SW480 (cell line): ENCODE results near the gene ARL16.

Experiments used
- DNase-seq: peaks from one replicate; pipeline ENCODE4 v3.0.0-alpha.2; 2016; ENCODE audit warnings: low spot score

Gene ARL16

DNA sequence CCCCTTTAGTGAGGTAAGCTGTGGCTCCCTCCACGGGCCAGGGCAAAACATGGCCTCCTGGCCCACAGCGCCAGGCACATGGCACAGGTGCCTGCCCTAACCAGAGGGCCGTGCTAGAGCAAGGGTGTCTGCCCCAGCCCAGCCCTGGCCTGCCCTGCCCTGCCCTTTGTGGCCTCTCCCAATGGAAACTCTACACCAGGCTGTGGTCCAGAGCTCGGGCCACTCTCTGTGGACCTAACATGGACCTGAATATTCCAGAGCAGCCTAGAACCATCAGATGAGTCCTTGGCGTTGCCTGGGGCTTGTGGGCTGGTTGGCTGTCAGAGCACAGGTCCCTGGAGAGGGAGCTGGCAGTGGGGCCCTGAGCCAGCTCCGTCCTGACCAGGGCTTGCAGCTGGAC, 11.6 kb upstream of the ARL16 start:
- no peak for DNase-seq

DNA sequence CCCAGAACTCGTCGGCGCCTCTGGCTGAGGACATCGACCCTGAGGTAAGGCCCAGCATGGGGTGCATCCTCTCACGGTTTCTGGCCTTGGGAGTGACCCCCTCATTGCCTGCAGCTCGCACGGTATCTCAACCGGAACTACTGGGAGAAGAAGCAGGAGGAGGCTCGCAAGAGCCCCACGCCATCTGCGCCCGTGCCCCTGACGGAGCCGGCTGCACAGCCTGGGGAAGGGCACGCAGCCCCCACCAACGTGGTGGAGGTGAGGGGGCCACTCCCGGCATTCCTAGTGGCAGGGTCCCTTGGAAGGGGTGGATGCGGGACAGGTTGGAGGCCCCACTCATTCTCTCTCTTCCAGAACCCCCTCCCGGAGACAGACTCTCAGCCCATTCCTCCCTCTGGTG, 11.2 kb upstream of the ARL16 start:
- DNase-seq: no peak

DNA sequence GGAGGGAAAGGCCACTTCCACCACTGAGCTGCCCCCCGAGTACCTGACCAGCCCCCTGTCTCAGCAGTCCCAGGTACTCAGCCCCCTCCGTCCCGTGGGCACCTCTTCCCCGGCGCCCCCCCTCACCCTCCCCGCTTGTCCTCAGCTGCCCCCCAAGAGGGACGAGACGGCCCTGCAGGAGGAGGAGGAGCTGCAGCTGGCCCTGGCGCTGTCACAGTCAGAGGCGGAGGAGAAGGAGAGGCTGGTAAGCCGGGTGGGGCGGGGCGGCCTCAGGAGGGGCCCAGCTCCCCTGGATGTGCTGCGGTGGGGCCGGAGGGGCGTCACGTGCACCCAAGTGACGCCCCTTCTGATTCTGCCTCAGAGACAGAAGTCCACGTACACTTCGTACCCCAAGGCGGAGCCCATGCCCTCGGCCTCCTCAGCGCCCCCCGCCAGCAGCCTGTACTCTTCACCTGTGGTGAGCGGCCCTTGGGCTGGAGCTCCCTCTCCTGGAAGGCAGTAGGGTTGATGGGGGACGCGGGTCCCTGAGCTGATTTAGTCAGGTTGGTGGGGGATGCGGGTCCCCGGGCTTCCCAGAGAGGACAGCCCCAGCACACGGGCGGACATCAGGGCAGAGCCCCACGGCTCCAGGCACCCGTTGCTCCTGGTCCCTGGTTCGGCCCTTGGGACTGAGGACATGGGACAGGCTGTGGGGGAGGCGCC, 10.1 kb upstream of the ARL16 start:
- no peak for DNase-seq

DNA sequence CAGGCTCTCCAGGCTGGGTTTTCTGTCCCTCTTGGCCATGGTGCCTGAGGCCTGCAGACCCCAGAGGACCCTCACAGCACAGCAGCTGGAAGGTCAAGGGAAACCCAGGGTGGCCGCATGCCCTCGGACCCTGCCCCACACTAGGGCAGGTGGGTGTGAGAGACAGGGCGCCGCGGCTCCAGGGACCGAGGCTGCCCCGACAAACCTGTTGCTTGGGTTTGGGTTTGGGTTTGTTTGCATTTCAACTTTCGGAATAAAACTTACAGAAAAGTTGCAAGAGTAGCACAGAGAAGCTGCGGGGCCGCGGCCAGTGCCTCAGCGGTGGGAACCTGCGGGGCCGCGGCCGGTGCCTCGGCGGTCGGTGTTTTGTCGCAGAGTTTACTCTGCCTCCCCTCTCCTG, 8.0 kb upstream of the ARL16 start:
- DNase-seq: no peak

DNA sequence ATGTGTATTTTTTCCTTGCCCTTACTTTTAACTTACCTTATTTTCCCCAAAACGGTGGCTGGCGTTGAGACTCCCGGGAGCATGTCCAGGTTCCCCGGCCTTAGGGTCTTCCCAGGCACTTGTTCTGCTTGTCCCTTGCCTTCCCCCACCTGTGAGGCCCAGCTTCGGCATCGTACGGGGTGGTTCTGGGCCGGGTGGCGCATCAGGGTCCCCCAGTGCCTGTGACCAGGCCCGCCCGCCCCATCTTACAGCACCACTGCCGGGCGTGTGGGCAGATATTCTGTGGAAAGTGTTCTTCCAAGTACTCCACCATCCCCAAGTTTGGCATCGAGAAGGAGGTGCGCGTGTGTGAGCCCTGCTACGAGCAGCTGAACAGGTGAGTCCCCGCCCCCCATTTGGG, 7.6 kb upstream of the ARL16 start:
- DNase-seq: no peak

DNA sequence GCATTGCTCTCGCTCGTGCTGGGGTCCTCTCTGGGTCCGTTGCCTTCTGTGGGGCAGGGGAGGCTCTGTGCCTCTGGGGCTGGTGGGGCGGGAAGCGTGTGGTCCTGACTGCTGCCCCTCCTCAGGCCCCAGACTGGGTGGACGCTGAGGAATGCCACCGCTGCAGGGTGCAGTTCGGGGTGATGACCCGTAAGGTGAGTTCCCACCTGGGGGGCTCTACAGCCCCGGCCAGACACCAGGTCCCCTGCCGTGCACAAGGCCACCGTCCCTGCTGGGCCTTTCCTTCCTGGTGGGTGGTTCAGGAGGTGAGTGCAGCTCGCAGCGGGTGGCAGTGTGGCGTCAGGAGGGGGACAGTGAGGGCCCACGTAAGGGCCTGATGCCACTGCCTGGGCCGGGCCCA, 7.0 kb upstream of the ARL16 start:
- no peak for DNase-seq

DNA sequence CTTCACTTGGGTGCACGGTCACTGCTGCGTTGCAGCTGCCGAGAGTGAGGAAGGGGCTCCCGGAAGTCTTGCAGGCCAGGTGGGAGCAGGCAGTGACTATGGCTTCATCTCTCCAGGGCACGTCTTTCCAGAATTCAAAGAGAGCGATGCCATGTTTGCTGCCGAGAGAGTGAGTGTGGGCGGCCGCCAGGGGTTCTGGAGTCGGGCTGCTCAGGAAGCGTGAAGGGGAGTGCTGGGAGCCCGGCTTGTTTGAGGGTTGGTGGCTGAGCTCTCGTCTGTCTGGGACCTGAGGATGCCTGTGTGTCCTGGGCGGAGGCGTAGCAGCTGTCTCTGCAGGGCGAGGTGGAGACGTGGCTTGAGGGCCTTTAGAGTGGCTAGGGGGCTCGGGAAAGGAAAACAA, 6.5 kb upstream of the ARL16 start:
- DNase-seq: no peak

DNA sequence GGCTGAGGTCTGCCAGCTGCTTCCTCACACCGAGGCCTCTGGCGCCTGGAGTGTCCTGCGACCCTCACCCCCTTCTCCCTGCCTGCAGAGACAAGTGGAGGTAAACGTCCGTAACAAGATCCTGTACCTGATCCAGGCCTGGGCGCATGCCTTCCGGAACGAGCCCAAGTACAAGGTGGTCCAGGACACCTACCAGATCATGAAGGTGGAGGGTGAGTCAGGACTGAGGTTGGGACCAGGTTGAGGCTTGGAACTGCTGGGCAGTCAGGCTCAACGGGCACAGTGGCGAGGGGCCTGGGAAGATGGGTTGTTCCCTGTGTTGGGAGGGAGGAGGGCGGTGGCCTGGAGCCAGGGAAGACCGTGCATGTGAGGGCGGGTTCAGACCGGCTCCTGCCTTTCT, 5.0 kb upstream of the ARL16 start:
- DNase-seq: no peak

DNA sequence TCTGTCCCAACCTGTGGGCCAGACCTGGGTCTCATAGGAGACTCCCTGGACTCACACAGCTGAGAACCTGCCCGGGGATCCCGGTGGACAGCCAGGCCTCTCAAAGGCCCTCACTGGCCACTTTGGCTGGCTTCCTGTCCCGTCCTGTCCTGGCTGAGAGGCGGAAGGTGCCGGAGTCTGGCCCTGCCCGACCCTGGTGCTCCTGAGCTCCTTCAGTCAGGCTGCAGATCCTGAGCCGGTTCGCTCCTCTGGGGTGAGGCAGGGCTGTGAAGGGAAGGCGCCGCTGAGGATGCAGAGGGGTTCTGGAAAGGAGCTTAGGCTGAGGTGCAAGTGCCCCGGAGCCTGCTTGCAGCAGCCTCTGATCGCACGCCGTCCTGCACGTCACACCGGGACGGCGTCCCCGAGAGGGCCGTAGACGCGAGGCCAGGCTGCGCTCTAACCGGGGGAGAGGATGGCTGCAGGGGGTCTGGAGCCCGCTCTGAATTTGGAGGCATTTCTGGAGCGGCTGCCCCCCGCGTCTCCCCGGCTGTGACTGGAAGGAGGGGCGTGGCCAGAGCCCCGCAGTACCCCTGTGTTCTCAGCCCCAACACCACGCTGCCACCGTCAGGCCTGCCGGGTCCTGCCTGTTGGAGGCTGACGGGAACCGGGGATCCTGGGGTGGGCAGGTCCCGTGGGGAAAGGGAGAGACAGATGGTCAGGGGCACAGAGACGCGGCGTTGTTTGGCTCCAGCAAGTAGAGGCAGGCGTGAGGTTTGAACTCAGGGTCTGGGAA, 4.4 kb upstream of the ARL16 start:
- DNase-seq: no peak

DNA sequence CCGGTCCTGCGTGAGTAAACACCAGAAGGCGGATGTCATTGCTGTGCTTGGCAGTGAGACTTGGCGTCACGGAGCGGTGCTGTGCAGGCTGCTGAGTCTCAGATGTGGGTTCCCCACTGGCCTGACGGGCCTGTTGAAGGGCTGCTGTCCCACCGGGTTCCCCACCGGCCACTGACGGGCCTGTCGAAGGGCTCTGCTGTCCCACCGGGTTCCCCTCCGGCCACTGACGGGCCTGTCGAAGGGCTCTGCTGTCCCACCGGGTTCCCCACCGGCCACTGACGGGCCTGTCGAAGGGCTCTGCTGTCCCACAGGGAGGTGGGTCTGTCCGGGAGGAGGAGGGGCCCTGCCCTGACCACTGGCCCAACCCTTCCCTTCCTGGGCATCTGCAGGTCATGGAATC, 3.0 kb upstream of the ARL16 start:
- DNase-seq: no peak

DNA sequence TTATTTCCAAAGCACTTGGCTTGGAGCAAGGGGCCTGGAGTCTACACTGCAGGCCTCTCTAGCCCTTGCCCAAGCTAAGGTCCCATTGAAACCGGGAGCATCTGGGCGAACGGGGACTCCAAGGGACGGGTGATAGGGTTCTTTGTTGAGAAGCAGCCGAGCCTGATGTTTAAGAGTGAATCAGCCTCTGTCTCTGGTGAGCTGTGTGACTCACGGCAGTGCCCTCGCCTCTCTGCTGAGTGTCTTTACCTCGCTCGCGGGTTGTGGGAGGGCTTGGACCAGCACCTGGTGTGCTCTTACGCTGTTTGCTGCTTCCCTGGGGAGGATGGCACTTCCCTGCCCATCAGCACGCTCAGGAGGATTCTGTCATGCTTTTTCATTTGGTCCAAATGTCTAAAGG, 1.5 kb upstream of the ARL16 start:
- DNase-seq: peak; percentile 46

DNA sequence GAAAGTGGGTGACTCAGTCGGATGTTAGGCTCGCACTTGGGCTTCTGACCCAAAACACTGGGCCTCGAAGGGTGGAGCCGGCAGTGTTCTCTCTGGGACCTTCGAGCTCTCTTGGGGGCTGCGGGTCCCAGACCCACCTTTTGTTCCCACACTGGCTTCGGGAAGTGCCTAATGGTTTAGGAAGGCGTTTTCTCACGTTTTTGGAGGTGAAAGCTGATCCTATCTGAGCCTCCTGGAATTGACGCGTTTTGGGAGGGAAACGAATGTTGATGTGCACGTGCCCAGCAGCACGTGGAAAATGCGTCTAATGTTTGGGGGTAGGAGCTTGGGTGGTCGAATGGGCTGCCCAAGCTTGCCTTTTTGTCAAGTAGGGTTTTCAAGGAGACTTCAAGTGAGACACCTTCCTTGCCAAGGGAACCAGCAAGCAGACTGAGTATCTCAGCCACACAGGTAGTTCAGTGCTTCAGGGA, 880 bp upstream of the ARL16 start:
- DNase-seq: no peak

DNA sequence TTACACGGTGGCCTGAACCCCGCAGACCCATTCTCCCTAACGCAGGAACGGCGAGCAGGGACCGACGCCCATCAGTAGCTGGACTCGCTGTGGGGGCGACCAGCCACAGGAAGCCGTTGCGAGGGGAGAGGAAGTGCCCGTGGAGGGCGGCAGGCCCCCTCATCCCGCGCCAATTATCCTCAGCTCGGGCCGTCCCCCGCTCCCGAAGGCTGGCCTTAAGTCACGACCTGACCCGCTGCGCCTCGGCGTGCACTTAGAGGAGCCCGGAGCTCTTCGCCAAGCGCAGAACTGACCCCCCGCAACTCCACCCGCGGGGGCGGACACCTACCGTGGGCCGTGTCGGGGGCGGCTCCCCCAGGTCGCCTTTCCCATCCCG, 401 bp downstream of the ARL16 start:
- no peak for DNase-seq

DNA sequence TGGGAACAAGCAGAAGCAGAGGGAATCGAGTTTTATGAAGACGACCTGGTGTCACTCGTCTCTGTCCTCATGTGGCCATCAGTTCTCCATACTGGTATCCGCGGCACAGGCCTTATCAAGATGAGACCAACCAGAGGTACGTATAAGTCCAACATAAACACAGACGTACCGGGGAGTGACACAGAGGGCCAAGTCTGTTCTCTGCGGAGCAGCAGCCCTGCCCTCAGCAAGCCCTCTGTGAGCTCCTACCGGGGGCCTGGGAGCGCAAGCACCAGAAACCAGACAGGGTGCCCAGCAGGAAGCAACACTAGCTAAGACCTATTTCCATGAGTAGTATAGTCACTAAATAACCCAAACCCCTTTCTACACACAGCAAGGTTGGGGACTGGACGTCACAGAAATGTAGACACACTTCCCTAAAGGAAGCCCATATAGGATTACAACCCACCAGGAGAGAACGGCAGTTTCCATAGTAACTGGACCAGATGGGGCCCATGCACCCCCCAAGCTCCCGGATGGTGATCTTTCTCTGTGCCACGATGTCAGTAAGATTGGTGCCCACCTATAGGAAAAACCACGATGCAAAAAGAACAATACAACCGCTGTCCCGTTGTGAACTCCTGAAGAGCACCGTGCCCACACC, 911 bp downstream of the ARL16 start:
- DNase-seq: no peak

DNA sequence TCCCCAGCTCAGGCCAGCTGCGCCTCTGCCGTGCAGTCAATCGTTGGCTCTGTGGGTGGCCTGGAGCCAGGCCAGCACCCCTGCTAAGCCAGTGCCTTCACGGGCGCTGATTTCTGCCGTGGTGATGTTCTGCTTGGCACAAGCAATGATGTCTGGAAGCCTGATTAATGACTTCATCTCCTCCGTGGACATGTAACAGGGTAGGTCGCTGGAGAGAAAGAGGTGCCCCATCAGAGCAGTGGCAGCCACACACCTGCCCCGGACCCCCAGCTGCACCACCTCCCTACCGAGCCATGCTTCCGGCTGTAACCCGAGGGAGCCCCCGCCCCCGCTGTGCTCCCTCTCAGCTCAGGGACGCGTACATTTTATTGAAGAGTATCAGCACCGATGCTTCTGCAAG, 1.9 kb downstream of the ARL16 start:
- DNase-seq: no peak

DNA sequence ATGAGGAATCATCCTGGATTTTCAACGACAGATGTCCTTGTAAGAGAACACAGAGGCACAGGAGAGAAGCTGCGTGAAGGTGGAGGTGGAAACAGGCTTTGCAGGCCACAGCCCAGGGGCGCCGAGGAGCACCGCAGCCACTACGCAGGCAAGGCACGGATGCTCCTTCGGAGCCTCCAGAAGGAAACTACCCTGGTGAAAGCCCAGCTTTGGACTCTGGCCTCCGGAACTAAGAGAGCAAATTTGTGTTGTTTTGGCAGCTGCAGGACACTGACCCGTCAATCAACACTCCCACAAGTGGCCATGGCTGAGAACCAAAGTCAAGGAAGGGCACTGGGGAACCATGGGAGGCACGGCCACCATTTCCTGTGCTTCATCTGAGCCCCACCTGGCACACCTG, 3.4 kb downstream of the ARL16 start:
- no peak for DNase-seq

DNA sequence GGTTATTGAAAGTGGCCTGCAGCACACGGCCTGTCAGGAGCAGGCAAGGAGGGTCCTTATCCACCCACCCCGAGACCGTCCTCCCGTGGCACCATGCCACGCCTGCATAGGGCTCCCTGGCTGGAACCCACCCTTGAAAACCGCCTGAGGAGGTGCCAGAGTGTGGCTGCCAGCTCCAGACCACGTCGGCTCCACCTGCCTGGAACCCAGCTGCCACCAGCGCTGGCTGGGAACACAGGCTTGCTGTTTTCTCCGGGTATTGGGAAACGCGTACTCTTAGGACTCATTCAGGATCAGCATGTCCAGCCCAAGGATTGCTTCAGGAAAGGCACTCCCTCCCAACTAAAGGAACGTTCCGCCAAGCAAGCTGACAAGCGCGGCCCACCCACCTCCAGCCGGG, 6.7 kb downstream of the ARL16 start:
- DNase-seq: no peak

DNA sequence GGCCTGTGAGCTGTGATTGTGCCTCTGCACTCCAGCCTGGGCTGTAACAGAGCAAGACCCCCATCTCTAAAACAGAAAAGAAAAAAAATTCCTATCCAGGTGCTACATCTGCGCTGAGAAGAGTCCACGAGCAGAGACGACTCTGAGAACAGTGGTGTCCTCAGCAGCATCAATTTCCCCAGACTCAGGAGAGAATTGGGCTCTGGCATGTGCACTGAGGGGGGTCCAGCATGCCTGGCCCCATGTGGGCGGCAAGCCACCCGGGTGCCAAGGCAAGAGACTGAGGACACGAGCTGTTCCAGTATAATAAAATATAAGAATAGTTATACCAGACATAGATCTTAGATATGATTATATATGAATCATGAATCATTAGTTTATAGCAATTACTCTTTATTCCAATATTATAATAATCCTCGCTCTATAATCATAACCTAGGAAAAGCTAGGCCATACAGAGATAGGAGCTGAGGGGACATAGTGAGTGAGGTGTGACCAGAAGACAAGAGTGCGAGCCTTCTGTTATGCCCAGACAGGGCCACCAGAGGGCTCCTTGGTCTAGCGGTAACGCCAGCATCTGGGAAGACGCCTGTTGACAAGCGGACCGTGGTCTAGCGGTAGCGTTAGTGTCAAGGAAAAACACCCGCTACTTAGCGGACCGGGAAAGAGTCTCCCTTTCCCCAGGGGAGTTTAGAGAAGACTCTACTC, 7.9 kb downstream of the ARL16 start:
- DNase-seq: peak; percentile 16

DNA sequence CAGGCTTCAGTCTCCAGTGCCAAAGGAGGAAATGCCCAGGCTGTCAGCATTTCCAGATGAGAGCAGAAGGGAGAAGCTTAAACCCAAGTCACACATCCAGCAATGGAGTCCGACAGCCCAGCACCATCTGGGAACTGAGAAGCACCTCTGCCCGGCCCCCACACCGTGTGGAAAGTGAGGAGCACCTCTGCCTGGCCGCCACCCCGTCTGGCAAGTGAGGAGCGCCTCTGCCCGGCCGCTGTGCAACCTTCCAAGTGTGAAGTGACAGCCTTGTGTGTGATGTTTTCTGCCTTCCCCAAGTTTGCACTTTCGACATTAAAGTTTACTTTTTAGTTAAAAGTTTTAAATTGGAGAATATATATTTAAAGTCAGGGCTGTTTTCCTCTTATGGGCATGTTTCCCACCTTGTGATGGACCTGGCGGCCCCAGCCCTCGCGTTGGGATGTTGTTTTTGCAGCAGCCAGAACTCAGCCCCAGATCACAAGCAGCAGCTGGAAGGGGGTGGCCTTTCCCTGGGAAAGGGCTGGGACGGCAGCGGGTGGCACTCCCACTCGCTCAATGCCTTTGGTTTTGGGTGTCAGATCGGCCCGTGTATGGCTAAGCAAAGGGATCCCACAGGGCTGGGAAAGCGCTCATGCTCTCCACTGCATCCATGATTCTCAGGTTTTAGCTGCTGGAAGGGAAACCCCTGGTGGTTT, 9.9 kb downstream of the ARL16 start:
- no peak for DNase-seq

DNA sequence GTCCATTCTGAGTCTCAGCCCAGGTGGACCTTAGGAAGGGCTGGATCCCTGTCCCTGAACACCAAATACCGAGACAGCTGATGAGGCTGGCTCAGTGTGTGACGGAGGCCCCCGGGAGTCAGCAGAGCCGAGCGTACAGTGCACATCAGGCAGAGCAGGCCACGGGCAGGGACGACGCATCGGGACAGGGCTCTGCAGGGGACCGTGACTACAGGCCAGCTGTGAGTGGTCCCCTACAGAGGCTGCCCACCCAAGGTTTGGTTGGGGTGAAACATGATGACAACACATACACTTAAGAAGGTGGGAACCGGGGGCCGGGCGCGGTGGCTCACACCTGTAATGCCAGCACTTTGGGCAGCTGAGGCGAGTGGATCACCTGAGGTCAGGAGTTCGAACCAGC, 10.6 kb downstream of the ARL16 start:
- DNase-seq: no peak

DNA sequence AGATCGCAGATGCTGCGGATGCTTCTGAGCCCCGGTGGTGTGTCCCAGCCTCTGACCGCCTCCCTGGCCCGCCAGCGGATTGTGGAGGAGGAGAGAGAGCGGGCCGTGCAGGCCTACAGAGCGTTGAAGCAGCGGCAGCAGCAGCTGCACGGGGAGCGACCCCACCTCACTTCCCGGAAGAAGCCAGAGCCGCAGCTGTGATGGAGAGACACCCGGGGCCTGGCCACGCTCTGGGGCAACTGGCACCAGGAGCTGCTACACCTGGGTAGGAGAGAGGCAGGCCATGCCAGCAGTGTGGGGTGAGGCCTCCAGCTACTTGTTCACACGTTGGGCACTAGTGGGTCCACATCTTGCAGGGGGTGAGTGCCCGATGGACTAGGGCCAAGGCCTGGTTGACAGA, 11.1 kb downstream of the ARL16 start:
- no peak for DNase-seq

DNA sequence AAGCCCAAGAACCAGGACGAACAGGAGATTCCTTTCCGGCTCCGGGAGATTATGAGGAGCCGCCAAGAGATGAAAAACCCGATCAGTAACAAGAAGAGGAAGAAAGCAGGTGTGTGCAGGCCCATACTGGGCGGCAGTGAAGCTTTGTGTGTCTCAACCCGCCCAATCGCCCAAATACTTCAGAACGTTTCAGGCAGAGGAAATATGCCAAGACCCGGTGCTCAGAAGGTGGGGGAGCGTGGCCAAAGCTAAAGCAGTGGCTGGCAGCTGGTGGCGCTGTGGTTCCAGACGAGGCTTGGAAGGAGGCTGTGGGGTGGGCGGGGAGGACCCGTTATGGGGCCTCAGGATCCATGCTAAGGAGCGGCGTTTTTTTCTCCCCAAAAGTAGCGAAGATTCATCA, 15.8 kb downstream of the ARL16 start:
- DNase-seq: no peak
